K562 (cell line): ENCODE data around the gene CACNA1I. TPM values are rescaled to one million over a fixed set of nuclear protein-coding genes. Genes with fewer than 3 reads are reported as not detected.

Source experiments
- BRD9 ChIP-seq: fragments of 450-650 bp; IDR thresholded peaks from 2 replicates; pipeline ENCODE4 v1.6.1; 2018; ENCODE audit warnings: low read depth; ENCODE audit not compliant: partially characterized antibody
- CHD1 ChIP-seq: fragments of 200-600 bp; sonication (generic); IDR thresholded peaks from one replicate; pipeline ENCODE4 v1.6.1; 2012; ENCODE audit warnings: mild to moderate bottlenecking, moderate library complexity, low read length, inconsistent platforms
- CREM ChIP-seq: IDR thresholded peaks from 2 replicates; pipeline ENCODE4 v1.6.1; 2014; ENCODE audit warnings: antibody characterized with exemption, low read depth
- E2F3 ChIP-seq: fragments of 250-450 bp; sonication (Bioruptor Pico); IDR thresholded peaks from 2 replicates; pipeline ENCODE4 v1.4.0; 2020; ENCODE audit warnings: mild to moderate bottlenecking
- GTF2F1 ChIP-seq: IDR thresholded peaks from 2 replicates; pipeline ENCODE4 v1.6.1; 2011; ENCODE audit warnings: low read depth, low read length, improper control_type of control experiment
- HNRNPL ChIP-seq: fragments of 200-400 bp; formaldehyde crosslinking; IDR thresholded peaks from 2 replicates; pipeline ENCODE4 v1.6.1; 2017; ENCODE audit warnings: low read depth, mild to moderate bottlenecking, low read length
- L3MBTL2 ChIP-seq: fragments of 450-650 bp; IDR thresholded peaks from 2 replicates; pipeline ENCODE4 v1.6.1; 2016; ENCODE audit warnings: mild to moderate bottlenecking, moderate library complexity
- MAZ ChIP-seq, 2 experiments: fragments of 450-650 bp in 1 of 2; sonication (generic) in 1 of 2; formaldehyde crosslinking; IDR thresholded peaks in 1 of 2; conservative IDR thresholded peaks in 1 of 2; 2 replicates each; pipeline versions ENCODE4 v1.4.0 to v1.5.0; 2020; ENCODE audit warnings: mild to moderate bottlenecking in 1 of 2, missing genetic modification reagents in 1 of 2
- MTA1 ChIP-seq: fragments of 450-650 bp; IDR thresholded peaks from 2 replicates; pipeline ENCODE4 v1.6.1; 2017; ENCODE audit warnings: borderline replicate concordance
- PHF8 ChIP-seq: fragments of 200-600 bp; sonication (generic); IDR thresholded peaks from 2 replicates; pipeline ENCODE4 v1.6.1; 2012; ENCODE audit warnings: mixed run types, mild to moderate bottlenecking, inconsistent platforms, low read length, moderate library complexity, borderline replicate concordance
- POLR2G ChIP-seq: fragments of 200-400 bp; formaldehyde crosslinking; IDR thresholded peaks from 2 replicates; pipeline ENCODE4 v1.6.1; 2017; ENCODE audit warnings: low read depth, mild to moderate bottlenecking, antibody characterized with exemption, low read length, moderate library complexity
- STAG1 ChIP-seq: sonication (generic); formaldehyde crosslinking; IDR thresholded peaks from 2 replicates; pipeline ENCODE4 v1.5.0; 2020; ENCODE audit warnings: missing genetic modification reagents, borderline replicate concordance
- TEAD2 ChIP-seq: fragments of 450-650 bp; IDR thresholded peaks from 2 replicates; pipeline ENCODE4 v1.6.1; 2016; ENCODE audit warnings: missing genetic modification characterization, control low read depth, missing compliant biosample characterization
- ZSCAN32 ChIP-seq: fragments of 450-650 bp; formaldehyde crosslinking; IDR thresholded peaks from 2 replicates; pipeline ENCODE4 v1.4.0; 2020; ENCODE audit warnings: mild to moderate bottlenecking, moderate library complexity
- polyA plus RNA-seq, 8 experiments: library from polyadenylated mRNA; depleted of rRNA in 4 of 8; stranded (reverse) in 5 of 8; unstranded in 3 of 8; fragments of >200 nt; fragmentation: Nextera tagmentation in 2 of 8; fragmentation: Illumina TruSeq in 1 of 8; extraction: Ambion mirVana in 2 of 8; extraction: Trizol in 1 of 8; gene quantifications; 2 replicates each; pipeline versions ENCODE4 v1.2.1 to v1.2.3, GENCODE V29; 2011 to 2014; ENCODE audit warnings: inconsistent platforms in 1 of 8, missing spikeins in 1 of 8
- total RNA-seq, 7 experiments: library from RNA; depleted of rRNA in 6 of 7; stranded (reverse); fragments of >200 nt in 6 of 7; fragmentation: Illumina TruSeq in 2 of 7; extraction: Trizol in 2 of 7; gene quantifications; 2 replicates each; pipeline versions ENCODE4 v1.2.1 to v1.2.3, GENCODE V29; 2011 to 2021; ENCODE audit warnings: low replicate concordance in 1 of 7
- TF ChIP-seq, protein P1 (sequence below): fragments of 450-650 bp; IDR thresholded peaks from 2 replicates; pipeline ENCODE4 v1.6.1; 2017; ENCODE audit warnings: antibody characterized with exemption, mild to moderate bottlenecking
- TF ChIP-seq, protein P2 (sequence below): sonication (generic); IDR thresholded peaks from 2 replicates; pipeline ENCODE4 v1.6.1; 2016
- TF ChIP-seq, protein P3 (sequence below): sonication (generic); formaldehyde crosslinking; IDR thresholded peaks from 2 replicates; pipeline ENCODE4 v1.8.1; 2023; ENCODE audit warnings: missing genetic modification reagents, mild to moderate bottlenecking, borderline replicate concordance

Gene CACNA1I
- total and polyA plus RNA-seq, 9 of the 15 experiments (the other 6 are each of a cell fraction or from before 2014, with no cell fraction given): 0.01 to 0.79 (median 0.32) TPM; not detected in 1

DNA sequence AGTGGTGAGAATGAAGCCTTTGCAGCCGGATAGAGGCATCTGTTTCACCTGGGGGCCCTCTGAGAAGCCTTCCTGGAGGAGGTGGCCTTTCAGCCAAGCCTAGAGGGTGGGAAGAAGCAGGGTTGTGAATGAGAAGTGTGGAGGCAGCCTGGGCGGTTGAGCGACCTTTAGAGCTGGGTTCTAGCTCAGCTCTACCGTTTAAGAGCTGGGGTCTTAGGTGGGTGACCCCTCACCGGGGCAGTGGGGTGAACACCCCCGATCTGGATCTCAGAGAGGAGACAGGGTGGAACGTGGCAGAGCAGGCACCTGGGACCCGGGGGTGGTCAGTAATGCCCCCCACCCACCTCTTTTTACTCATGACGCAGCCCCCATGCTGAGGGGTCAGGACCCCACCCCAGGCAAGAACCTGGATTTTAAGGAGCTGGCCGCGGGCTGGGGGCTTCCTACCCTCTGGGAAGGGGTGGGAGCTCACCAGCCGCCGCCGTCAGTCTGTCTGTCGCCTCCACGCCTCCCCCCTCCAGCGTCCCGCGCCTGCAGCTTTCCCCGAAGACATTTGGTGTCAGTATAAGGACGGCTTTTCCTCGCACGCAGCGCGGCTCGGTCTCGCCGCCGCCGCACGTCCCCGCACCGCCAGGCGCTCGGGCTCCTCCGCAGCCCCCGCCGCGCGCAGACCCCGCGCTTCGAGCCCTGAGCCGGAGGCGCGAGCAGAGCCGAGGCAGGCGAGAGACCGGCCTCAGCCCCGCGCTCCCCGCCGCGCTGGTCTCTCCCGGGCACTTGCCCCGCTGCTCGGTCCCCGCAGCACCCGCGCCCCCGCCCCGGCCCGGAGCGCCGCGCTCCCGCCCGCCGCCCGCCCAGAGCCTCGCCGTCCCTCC lies 13.3 kb upstream of the CACNA1I start (continued):
- TF ChIP-seq, protein P1, sequence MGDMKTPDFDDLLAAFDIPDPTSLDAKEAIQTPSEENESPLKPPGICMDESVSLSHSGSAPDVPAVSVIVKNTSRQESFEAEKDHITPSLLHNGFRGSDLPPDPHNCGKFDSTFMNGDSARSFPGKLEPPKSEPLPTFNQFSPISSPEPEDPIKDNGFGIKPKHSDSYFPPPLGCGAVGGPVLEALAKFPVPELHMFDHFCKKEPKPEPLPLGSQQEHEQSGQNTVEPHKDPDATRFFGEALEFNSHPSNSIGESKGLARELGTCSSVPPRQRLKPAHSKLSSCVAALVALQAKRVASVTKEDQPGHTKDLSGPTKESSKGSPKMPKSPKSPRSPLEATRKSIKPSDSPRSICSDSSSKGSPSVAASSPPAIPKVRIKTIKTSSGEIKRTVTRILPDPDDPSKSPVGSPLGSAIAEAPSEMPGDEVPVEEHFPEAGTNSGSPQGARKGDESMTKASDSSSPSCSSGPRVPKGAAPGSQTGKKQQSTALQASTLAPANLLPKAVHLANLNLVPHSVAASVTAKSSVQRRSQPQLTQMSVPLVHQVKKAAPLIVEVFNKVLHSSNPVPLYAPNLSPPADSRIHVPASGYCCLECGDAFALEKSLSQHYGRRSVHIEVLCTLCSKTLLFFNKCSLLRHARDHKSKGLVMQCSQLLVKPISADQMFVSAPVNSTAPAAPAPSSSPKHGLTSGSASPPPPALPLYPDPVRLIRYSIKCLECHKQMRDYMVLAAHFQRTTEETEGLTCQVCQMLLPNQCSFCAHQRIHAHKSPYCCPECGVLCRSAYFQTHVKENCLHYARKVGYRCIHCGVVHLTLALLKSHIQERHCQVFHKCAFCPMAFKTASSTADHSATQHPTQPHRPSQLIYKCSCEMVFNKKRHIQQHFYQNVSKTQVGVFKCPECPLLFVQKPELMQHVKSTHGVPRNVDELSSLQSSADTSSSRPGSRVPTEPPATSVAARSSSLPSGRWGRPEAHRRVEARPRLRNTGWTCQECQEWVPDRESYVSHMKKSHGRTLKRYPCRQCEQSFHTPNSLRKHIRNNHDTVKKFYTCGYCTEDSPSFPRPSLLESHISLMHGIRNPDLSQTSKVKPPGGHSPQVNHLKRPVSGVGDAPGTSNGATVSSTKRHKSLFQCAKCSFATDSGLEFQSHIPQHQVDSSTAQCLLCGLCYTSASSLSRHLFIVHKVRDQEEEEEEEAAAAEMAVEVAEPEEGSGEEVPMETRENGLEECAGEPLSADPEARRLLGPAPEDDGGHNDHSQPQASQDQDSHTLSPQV: no peak
- TF ChIP-seq PHF8: peak; percentile 21; the same call in 1 of the 2 replicates
- 0 out of 2 replicates have a peak, but pooled peaks have one; percentile 20 for TF ChIP-seq E2F3 (CRISPR knock-in tag)
- no peak for TF ChIP-seq BRD9
- TF ChIP-seq, protein P2, sequence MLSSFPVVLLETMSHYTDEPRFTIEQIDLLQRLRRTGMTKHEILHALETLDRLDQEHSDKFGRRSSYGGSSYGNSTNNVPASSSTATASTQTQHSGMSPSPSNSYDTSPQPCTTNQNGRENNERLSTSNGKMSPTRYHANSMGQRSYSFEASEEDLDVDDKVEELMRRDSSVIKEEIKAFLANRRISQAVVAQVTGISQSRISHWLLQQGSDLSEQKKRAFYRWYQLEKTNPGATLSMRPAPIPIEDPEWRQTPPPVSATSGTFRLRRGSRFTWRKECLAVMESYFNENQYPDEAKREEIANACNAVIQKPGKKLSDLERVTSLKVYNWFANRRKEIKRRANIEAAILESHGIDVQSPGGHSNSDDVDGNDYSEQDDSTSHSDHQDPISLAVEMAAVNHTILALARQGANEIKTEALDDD: no peak
- peak; percentile 30 to 66; a peak in 1 of 4 replicates for TF ChIP-seq MAZ (CRISPR knock-in tag; conservative IDR thresholded peaks at IDR 0.05 in 1 of 2, IDR thresholded peaks at IDR 0.05 in 1 of 2)
- TF ChIP-seq TEAD2 (tag): no peak
- no peak for TF ChIP-seq ZSCAN32
- TF ChIP-seq CREM: peak; percentile 27; the same call in 1 of the 2 replicates
- TF ChIP-seq GTF2F1: no peak
- TF ChIP-seq STAG1: peak; percentile 63; the same call in 1 of the 2 replicates
- TF ChIP-seq HNRNPL: no peak
- TF ChIP-seq CHD1: no peak
- peak; percentile 66 for TF ChIP-seq POLR2G
- TF ChIP-seq MTA1: no peak
- TF ChIP-seq L3MBTL2: peak; percentile 44; the same call in 1 of the 2 replicates
- TF ChIP-seq, protein P3, sequence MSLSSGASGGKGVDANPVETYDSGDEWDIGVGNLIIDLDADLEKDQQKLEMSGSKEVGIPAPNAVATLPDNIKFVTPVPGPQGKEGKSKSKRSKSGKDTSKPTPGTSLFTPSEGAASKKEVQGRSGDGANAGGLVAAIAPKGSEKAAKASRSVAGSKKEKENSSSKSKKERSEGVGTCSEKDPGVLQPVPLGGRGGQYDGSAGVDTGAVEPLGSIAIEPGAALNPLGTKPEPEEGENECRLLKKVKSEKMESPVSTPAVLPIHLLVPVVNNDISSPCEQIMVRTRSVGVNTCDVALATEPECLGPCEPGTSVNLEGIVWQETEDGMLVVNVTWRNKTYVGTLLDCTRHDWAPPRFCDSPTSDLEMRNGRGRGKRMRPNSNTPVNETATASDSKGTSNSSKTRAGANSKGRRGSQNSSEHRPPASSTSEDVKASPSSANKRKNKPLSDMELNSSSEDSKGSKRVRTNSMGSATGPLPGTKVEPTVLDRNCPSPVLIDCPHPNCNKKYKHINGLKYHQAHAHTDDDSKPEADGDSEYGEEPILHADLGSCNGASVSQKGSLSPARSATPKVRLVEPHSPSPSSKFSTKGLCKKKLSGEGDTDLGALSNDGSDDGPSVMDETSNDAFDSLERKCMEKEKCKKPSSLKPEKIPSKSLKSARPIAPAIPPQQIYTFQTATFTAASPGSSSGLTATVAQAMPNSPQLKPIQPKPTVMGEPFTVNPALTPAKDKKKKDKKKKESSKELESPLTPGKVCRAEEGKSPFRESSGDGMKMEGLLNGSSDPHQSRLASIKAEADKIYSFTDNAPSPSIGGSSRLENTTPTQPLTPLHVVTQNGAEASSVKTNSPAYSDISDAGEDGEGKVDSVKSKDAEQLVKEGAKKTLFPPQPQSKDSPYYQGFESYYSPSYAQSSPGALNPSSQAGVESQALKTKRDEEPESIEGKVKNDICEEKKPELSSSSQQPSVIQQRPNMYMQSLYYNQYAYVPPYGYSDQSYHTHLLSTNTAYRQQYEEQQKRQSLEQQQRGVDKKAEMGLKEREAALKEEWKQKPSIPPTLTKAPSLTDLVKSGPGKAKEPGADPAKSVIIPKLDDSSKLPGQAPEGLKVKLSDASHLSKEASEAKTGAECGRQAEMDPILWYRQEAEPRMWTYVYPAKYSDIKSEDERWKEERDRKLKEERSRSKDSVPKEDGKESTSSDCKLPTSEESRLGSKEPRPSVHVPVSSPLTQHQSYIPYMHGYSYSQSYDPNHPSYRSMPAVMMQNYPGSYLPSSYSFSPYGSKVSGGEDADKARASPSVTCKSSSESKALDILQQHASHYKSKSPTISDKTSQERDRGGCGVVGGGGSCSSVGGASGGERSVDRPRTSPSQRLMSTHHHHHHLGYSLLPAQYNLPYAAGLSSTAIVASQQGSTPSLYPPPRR (CRISPR knock-in tag): no peak
